ENCODE measurements around the gene FRMD1. TPM values are rescaled to one million over a fixed set of nuclear protein-coding genes. Genes with fewer than 3 reads are reported as not detected.

FRMD1 gene
- polyA plus RNA-seq, 3 donors: not detected

DNA sequence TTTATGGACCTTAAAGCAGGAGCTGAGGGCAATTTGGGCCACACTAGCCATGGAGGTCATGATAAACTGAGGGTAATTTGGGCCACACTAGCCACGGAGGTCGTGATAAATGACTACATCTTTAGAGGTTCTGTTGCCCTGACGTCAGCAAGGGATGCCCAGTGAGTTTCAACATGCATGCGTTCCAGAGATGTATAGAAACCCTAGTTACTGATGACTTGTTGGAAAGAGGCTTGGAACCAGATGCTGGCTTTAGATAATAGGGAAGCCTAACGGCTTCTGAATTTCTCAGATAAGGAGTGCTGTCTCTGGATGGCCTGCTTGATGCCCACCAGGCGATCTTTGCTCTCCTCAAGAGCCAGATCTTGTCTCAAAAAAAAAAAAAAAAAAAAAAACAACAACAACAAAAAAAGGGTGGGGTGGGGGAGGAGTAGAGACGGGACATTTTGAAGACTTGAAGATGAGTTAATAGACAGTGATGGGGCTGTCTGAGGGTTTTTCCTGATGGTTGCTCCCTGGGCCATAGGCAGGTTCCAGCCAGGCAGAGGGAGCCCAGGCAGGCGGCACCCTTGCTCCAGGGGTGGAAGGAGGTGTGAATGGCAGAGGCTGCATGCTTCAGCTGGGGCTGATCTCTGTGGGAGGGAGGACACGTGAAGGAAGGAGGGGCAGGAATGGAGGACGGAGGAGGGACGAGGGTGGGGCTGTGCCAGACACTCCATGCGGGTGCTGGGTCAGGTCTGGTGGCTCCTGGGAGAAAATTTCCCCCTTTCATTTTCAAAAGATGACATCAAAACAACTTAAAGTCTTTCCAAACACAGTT lies 27.0 kb upstream of the FRMD1 start:
- no peaks in the 10 kb centered on the region for H3K9me3 ChIP-seq (replicated peaks in 1 of 2; ENCODE audit: control insufficient read depth in 1 of 2, insufficient read depth in 1 of 2, low read length in 2 of 2)
- TF ChIP-seq, protein P1, sequence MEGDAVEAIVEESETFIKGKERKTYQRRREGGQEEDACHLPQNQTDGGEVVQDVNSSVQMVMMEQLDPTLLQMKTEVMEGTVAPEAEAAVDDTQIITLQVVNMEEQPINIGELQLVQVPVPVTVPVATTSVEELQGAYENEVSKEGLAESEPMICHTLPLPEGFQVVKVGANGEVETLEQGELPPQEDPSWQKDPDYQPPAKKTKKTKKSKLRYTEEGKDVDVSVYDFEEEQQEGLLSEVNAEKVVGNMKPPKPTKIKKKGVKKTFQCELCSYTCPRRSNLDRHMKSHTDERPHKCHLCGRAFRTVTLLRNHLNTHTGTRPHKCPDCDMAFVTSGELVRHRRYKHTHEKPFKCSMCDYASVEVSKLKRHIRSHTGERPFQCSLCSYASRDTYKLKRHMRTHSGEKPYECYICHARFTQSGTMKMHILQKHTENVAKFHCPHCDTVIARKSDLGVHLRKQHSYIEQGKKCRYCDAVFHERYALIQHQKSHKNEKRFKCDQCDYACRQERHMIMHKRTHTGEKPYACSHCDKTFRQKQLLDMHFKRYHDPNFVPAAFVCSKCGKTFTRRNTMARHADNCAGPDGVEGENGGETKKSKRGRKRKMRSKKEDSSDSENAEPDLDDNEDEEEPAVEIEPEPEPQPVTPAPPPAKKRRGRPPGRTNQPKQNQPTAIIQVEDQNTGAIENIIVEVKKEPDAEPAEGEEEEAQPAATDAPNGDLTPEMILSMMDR (IDR thresholded peaks at IDR 0.05): no peak
- no peak for DNase-seq
- H3K4me2 ChIP-seq (replicated peaks; ENCODE audit: extremely low read depth, low read length, poor library complexity, severe bottlenecking): no peak overlapping the region
- no peak overlapping the region for H3K27ac Mint-ChIP-seq
- no peaks in the 10 kb centered on the region for H3K4me1 ChIP-seq (ENCODE audit: control insufficient read depth in 1 of 2, insufficient read depth in 2 of 2, low read length in 2 of 2)
- intact Hi-C loops (cut with micrococcal nuclease): no loop called here
- peaks cover 12 to 22% of the 10 kb centered on the region in 2 donors for H3K27me3 ChIP-seq (ENCODE audit: control insufficient read depth in 2 of 2, insufficient read depth in 2 of 2, low read length in 2 of 2)
- H3K4me1 Mint-ChIP-seq: no peaks in the 10 kb centered on the region
- H3K9me3 Mint-ChIP-seq: peaks cover 0 to 2% (median 0%) of the 10 kb centered on the region in 7 donors
- no peak overlapping the region for H3K27ac ChIP-seq (ENCODE audit: low read depth in 1 of 2, low read length in 2 of 2)
- H2AFZ ChIP-seq (ENCODE audit: insufficient read depth, low read depth, low read length, poor library complexity, severe bottlenecking): no peak overlapping the region
- WGBS (ENCODE audit: insufficient coverage): 69% methylated on average over 6 of the region's 12 CpGs
- peaks cover 25 to 34% (median 29%) of the 10 kb centered on the region in 3 donors for H3K27me3 Mint-ChIP-seq (ENCODE audit: low read depth in 3 of 3)
- H3K9ac ChIP-seq (ENCODE audit: insufficient read depth, low read length, poor library complexity, severe bottlenecking): no peak overlapping the region
- no peaks in the 10 kb centered on the region for H4K20me1 ChIP-seq (ENCODE audit: insufficient read depth, low read length)
- H3K36me3 ChIP-seq (replicated peaks in 1 of 2; ENCODE audit: control insufficient read depth in 1 of 2, insufficient read depth in 2 of 2, low read length in 2 of 2): no peaks in the 10 kb centered on the region
- H3K79me2 ChIP-seq (ENCODE audit: insufficient read depth, low read length): no peaks in the 10 kb centered on the region
- no peaks in the 10 kb centered on the region for H3K36me3 Mint-ChIP-seq
- H3K4me3 ChIP-seq (replicated peaks in 1 of 3; ENCODE audit: low read depth in 2 of 3, low read length in 3 of 3): no peak overlapping the region
- peak overlapping the region in 1 of 2 donors; percentile 1 for H3K4me3 Mint-ChIP-seq

DNA sequence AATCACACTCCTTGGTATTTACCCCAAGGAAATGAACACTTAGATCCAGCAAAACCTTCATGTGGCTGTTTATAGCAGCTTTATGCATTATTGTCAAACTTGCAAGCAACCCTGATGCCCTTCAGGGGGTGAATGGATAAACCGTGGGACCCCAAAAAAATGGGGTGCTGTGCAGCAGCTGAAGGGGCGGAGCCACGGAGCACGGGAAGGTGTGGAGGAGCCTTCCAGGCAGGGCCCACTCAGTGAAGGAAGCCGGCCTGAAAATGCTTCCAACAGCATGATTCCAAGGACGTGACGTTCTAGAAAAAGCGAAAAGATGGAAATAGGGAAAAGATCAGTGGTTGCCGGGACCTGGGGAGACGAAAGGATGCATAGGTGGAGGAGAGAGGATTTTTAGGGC lies 25.6 kb upstream of the FRMD1 start:
- Mint-ChIP-seq H3K4me1 (no peaks in the 10 kb centered on the region), H3K27ac (no peak overlapping the region), H3K36me3 (no peaks in the 10 kb centered on the region), H3K27me3 (ENCODE audit: low read depth in 3 of 3) (peaks cover 31 to 43% (median 35%) of the 10 kb centered on the region in 3 donors), H3K4me3 (no peak overlapping the region), H3K9me3 (peaks cover 0 to 2% (median 0%) of the 10 kb centered on the region in 7 donors)
- Histone ChIP-seq H3K36me3 (replicated peaks in 1 of 2; ENCODE audit: control insufficient read depth in 1 of 2, insufficient read depth in 2 of 2, low read length in 2 of 2) (no peaks in the 10 kb centered on the region), H3K9ac (ENCODE audit: insufficient read depth, low read length, poor library complexity, severe bottlenecking) (no peak overlapping the region), H3K27ac (ENCODE audit: low read depth in 1 of 2, low read length in 2 of 2) (no peak overlapping the region), H3K79me2 (ENCODE audit: insufficient read depth, low read length) (no peaks in the 10 kb centered on the region), H2AFZ (ENCODE audit: insufficient read depth, low read depth, low read length, poor library complexity, severe bottlenecking) (no peak overlapping the region), H3K4me3 (replicated peaks in 1 of 3; ENCODE audit: low read depth in 2 of 3, low read length in 3 of 3) (no peak overlapping the region), H3K27me3 (ENCODE audit: control insufficient read depth in 2 of 2, insufficient read depth in 2 of 2, low read length in 2 of 2) (peaks cover 12 to 30% of the 10 kb centered on the region in 2 donors), H3K4me2 (replicated peaks; ENCODE audit: extremely low read depth, low read length, poor library complexity, severe bottlenecking) (no peak overlapping the region), H3K4me1 (ENCODE audit: control insufficient read depth in 1 of 2, insufficient read depth in 2 of 2, low read length in 2 of 2) (no peaks in the 10 kb centered on the region), H4K20me1 (ENCODE audit: insufficient read depth, low read length) (no peaks in the 10 kb centered on the region), H3K9me3 (replicated peaks in 1 of 2; ENCODE audit: control insufficient read depth in 1 of 2, insufficient read depth in 1 of 2, low read length in 2 of 2) (no peaks in the 10 kb centered on the region)
- DNase-seq: no peak
- TF ChIP-seq, protein P1 (IDR thresholded peaks at IDR 0.05): no peak
- intact Hi-C loops (cut with micrococcal nuclease): no loop called here
- 84% methylated on average over 10 of the region's 10 CpGs for WGBS (ENCODE audit: insufficient coverage)

Measured in CD14-positive monocyte (primary cell).